H9 (cell line): ENCODE results near the gene GOLGA3. TPM values are rescaled to one million over a fixed set of nuclear protein-coding genes. Genes with fewer than 3 reads are reported as not detected.

Experiments used
- DNase-seq: peaks from one replicate; pipeline ENCODE4 v3.0.0-alpha.2; 2017
- H2AFZ ChIP-seq: one replicate; pipeline ENCODE4 v1.6.1; 2013; ENCODE audit warnings: mild to moderate bottlenecking, low read length, control low read depth, moderate library complexity
- H2AK5ac ChIP-seq: 2 replicates; pipeline ENCODE4 v1.6.1; 2013; ENCODE audit warnings: low read length, control low read depth, mixed read lengths; ENCODE audit not compliant: insufficient read length
- H2BK120ac ChIP-seq: one replicate; pipeline ENCODE4 v1.6.1; 2013; ENCODE audit warnings: low read depth, mild to moderate bottlenecking, low read length, control low read depth, inconsistent platforms; ENCODE audit not compliant: poor library complexity, severe bottlenecking
- H2BK12ac ChIP-seq: 2 replicates; pipeline ENCODE4 v1.6.1; 2013; ENCODE audit warnings: low read length, control low read depth, mixed read lengths, low read depth; ENCODE audit not compliant: insufficient read length
- H2BK15ac ChIP-seq: 2 replicates; pipeline ENCODE4 v1.6.1; 2013; ENCODE audit warnings: low read depth, low read length, control low read depth
- H2BK20ac ChIP-seq: one replicate; pipeline ENCODE4 v1.6.1; 2013; ENCODE audit warnings: low read depth, mild to moderate bottlenecking, low read length, control low read depth, inconsistent platforms; ENCODE audit not compliant: poor library complexity, severe bottlenecking
- H2BK5ac ChIP-seq: 2 replicates; pipeline ENCODE4 v1.6.1; 2013; ENCODE audit warnings: low read length, control low read depth, mixed read lengths; ENCODE audit not compliant: insufficient read length
- H3K14ac ChIP-seq: 2 replicates; pipeline ENCODE4 v1.6.1; 2013; ENCODE audit warnings: low read length, control low read depth; ENCODE audit not compliant: insufficient read depth
- H3K18ac ChIP-seq: 2 replicates; pipeline ENCODE4 v1.6.1; 2013; ENCODE audit warnings: low read depth, mild to moderate bottlenecking, mixed read lengths, low read length, control low read depth; ENCODE audit not compliant: insufficient read length
- H3K23ac ChIP-seq: 2 replicates; pipeline ENCODE4 v1.6.1; 2013; ENCODE audit warnings: low read length, control low read depth, mixed read lengths, low read depth; ENCODE audit not compliant: insufficient read length
- H3K23me2 ChIP-seq: 2 replicates; pipeline ENCODE4 v1.6.1; 2013; ENCODE audit warnings: low read depth, mild to moderate bottlenecking, mixed read lengths, low read length, control low read depth; ENCODE audit not compliant: insufficient read length, poor library complexity, severe bottlenecking
- H3K27ac ChIP-seq: 2 replicates; pipeline ENCODE4 v1.5.1; 2013; ENCODE audit warnings: low read length, control low read depth, mixed read lengths, low read depth; ENCODE audit not compliant: insufficient read length
- H3K27me3 ChIP-seq: 2 replicates; pipeline ENCODE4 v1.6.1; 2013; ENCODE audit warnings: low read length, control low read depth, inconsistent platforms; ENCODE audit not compliant: insufficient read depth
- H3K4ac ChIP-seq: 2 replicates; pipeline ENCODE4 v1.6.1; 2013; ENCODE audit warnings: low read depth, mild to moderate bottlenecking, control low read depth, inconsistent platforms, low read length, moderate library complexity
- H3K4me1 ChIP-seq: 2 replicates; pipeline ENCODE4 v1.6.1; 2013; ENCODE audit warnings: low read length, control low read depth, inconsistent platforms; ENCODE audit not compliant: insufficient read depth
- H3K4me2 ChIP-seq: 2 replicates; pipeline ENCODE4 v1.6.1; 2013; ENCODE audit warnings: low read length, control low read depth, mixed read lengths; ENCODE audit not compliant: insufficient read length, insufficient read depth
- H3K56ac ChIP-seq: 2 replicates; pipeline ENCODE4 v1.6.1; 2013; ENCODE audit warnings: low read depth, mild to moderate bottlenecking, mixed read lengths, low read length, control low read depth; ENCODE audit not compliant: insufficient read length
- H3K79me1 ChIP-seq: 2 replicates; pipeline ENCODE4 v1.6.1; 2013; ENCODE audit warnings: low read depth, mild to moderate bottlenecking, moderate library complexity, low read length, control low read depth, inconsistent platforms; ENCODE audit not compliant: insufficient read depth, poor library complexity, severe bottlenecking
- H3K79me2 ChIP-seq: 2 replicates; pipeline ENCODE4 v1.6.1; 2013; ENCODE audit warnings: low read length, control low read depth, inconsistent platforms; ENCODE audit not compliant: insufficient read depth
- H3K9ac ChIP-seq: 2 replicates; pipeline ENCODE4 v1.6.1; 2013; ENCODE audit warnings: low read length, control low read depth, mixed read lengths; ENCODE audit not compliant: insufficient read length; ENCODE audit errors: extremely low read depth
- H3K9me3 ChIP-seq: one replicate; pipeline ENCODE4 v1.6.1; 2013; ENCODE audit warnings: low read depth, low read length, inconsistent platforms; ENCODE audit not compliant: control insufficient read depth
- H3T11ph ChIP-seq: one replicate; pipeline ENCODE4 v1.6.1; 2013; ENCODE audit warnings: mild to moderate bottlenecking, low read length, control low read depth, inconsistent platforms
- H4K20me1 ChIP-seq: one replicate; pipeline ENCODE4 v1.6.1; 2013; ENCODE audit not compliant: control insufficient read depth, insufficient read length, insufficient read depth
- H4K5ac ChIP-seq: 2 replicates; pipeline ENCODE4 v1.6.1; 2013; ENCODE audit warnings: low read depth, mild to moderate bottlenecking, mixed read lengths, low read length, control low read depth; ENCODE audit not compliant: insufficient read length
- H4K8ac ChIP-seq: replicated peaks from 2 replicates; pipeline ENCODE4 v1.6.1; 2013; ENCODE audit warnings: low read length, control low read depth, mixed read lengths, low read depth; ENCODE audit not compliant: insufficient read length
- H4K91ac ChIP-seq: 2 replicates; pipeline ENCODE4 v1.6.1; 2013; ENCODE audit warnings: low read depth, mild to moderate bottlenecking, moderate library complexity, mixed read lengths, low read length, control low read depth; ENCODE audit not compliant: insufficient read length
- H3K27ac Mint-ChIP-seq, 3 experiments: 2 replicates in 2 of 3; 3 replicates in 1 of 3; pipeline ENCODE4 v1.8.0; 2020 to 2021; ENCODE audit warnings: mixed read lengths in 3 of 3, mild to moderate bottlenecking in 1 of 3, moderate library complexity in 1 of 3
- H3K27me3 Mint-ChIP-seq: 2 replicates; pipeline ENCODE4 v1.8.0; 2021; ENCODE audit warnings: low read depth, mild to moderate bottlenecking, moderate library complexity, mixed read lengths
- H3K36me3 Mint-ChIP-seq, 3 experiments: 2 replicates in 2 of 3; 3 replicates in 1 of 3; pipeline ENCODE4 v1.8.0; 2020 to 2021; ENCODE audit warnings: low read depth in 3 of 3, mixed read lengths in 3 of 3; ENCODE audit not compliant: insufficient read depth in 1 of 3
- H3K4me1 Mint-ChIP-seq, 2 experiments: 2 replicates each; pipeline ENCODE4 v1.8.0; 2020; ENCODE audit warnings: mixed read lengths in 2 of 2
- H3K4me3 Mint-ChIP-seq, 2 experiments: 2 replicates in 1 of 2; 3 replicates in 1 of 2; pipeline ENCODE4 v1.8.0; 2020 to 2021; ENCODE audit warnings: mild to moderate bottlenecking in 2 of 2, mixed read lengths in 2 of 2, moderate library complexity in 1 of 2
- H3K9me3 Mint-ChIP-seq, 2 experiments: 2 replicates in 1 of 2; 3 replicates in 1 of 2; pipeline ENCODE4 v1.8.0; 2020; ENCODE audit warnings: mild to moderate bottlenecking in 2 of 2, mixed read lengths in 2 of 2, moderate library complexity in 1 of 2
- WGBS: extraction: QIAGEN DNeasy Blood & Tissue Kit; methylation state at CpG from one replicate; pipeline ENCODE4 v1.1.7; 2013; ENCODE audit warnings: missing lambda C conversion rate, low lambda C conversion rate, mixed read lengths; ENCODE audit not compliant: insufficient read length; ENCODE audit errors: extremely low coverage; 5-methylcytosine and 5-hydroxymethylcytosine counted together
- total RNA-seq: library from RNA; stranded (reverse); gene quantifications from 2 replicates; pipeline ENCODE4 v1.2.1, GENCODE V29; 2021
- TF ChIP-seq, protein P1 (sequence below): fragments of 200-600 bp; sonication (generic); conservative IDR thresholded peaks from 3 replicates; pipeline ENCODE4 v1.8.0; 2021; ENCODE audit warnings: antibody characterized with exemption, mild to moderate bottlenecking

The GOLGA3 gene
- total RNA-seq, 1 experiment from 2014 or later = 40.1 TPM

DNA sequence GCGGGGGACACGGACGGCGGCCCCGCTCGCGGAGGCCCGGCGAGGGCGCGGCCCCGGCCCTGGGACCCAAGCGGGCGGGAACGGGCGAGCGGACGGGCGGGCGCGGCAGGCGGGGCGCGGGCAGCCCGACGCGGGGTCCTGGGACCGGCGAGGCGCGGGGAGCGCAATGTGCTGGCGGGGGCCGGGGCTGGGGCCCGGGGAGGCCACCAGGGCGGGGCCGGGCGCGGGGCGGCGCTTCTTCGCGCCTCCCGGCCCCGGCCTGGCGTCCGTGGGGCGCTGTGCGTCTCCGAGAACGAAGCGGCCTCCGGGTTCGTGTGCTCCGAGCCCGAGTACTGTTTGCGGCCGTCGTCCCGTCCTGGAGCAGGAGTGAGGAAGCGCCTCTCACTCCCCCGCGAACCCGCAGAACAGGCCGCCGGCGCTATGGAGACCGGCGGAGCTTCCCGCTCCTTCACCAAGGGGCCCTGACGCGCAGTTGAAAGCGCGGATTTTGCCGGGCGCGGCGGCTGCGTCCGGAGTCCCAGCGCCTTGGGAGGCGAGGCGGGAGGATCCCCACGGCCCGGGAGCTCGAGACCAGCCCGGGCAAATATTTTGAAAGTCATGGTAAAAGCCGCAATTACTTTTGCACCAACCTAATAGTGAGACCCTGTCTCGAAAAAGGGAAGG lies 66.6 kb downstream of the GOLGA3 start:
- Histone ChIP-seq H3K27ac (peak overlapping the region; percentile 79), H3K18ac (peak overlapping the region; percentile 77), H4K91ac (no peak overlapping the region), H3K56ac (no peak overlapping the region), H3K14ac (peak overlapping the region; percentile 81), H2BK12ac (no peak overlapping the region), H3K23me2 (peaks cover 7% of the 10 kb centered on the region), H2BK120ac (peak overlapping the region; percentile 1), H3K23ac (no peak overlapping the region), H2BK20ac (no peak overlapping the region), H3K4me1 (no peaks in the 10 kb centered on the region), H3K27me3 (no peaks in the 10 kb centered on the region), H3K79me1 (peaks cover 9% of the 10 kb centered on the region), H2BK5ac (no peak overlapping the region), H3K9ac (peak overlapping the region; percentile 66), H3K79me2 (peaks cover 23% of the 10 kb centered on the region; the same call in 1 of the 2 replicates), H3T11ph (no peak overlapping the region), H4K8ac (no peak overlapping the region), H3K9me3 (no peaks in the 10 kb centered on the region), H4K20me1 (no peaks in the 10 kb centered on the region), H2BK15ac (no peak overlapping the region), H2AK5ac (no peak overlapping the region), H4K5ac (no peak overlapping the region), H3K4ac (no peak overlapping the region; the same call in 1 of the 2 replicates), H3K4me2 (peak overlapping the region; percentile 67), H2AFZ (no peak overlapping the region)
- Mint-ChIP-seq H3K27ac (peak overlapping the region in 1 of 3 experiments; percentile 25; a peak in 1 of 7 replicates), H3K4me3 (peak overlapping the region; percentile 69 to 79), H3K27me3 (no peaks in the 10 kb centered on the region; the same call in 1 of the 2 replicates), H3K36me3 (peaks cover 12 to 26% (median 16%) of the 10 kb centered on the region in 3 experiments; a peak in 6 of 7 replicates), H3K9me3 (peaks cover 0 to 1% of the 10 kb centered on the region in 2 experiments; a peak in 1 of 5 replicates), H3K4me1 (peaks cover 5 to 14% of the 10 kb centered on the region in 2 experiments)
- peak; percentile 80 for DNase-seq
- TF ChIP-seq, protein P1, sequence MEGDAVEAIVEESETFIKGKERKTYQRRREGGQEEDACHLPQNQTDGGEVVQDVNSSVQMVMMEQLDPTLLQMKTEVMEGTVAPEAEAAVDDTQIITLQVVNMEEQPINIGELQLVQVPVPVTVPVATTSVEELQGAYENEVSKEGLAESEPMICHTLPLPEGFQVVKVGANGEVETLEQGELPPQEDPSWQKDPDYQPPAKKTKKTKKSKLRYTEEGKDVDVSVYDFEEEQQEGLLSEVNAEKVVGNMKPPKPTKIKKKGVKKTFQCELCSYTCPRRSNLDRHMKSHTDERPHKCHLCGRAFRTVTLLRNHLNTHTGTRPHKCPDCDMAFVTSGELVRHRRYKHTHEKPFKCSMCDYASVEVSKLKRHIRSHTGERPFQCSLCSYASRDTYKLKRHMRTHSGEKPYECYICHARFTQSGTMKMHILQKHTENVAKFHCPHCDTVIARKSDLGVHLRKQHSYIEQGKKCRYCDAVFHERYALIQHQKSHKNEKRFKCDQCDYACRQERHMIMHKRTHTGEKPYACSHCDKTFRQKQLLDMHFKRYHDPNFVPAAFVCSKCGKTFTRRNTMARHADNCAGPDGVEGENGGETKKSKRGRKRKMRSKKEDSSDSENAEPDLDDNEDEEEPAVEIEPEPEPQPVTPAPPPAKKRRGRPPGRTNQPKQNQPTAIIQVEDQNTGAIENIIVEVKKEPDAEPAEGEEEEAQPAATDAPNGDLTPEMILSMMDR = peak; percentile 32; the same call in 2 of the 3 replicates
- no CpG with 5 or more reads among the region's 89 CpGs for WGBS
